ENCODE measurements around the gene ARHGAP22.

Gene ARHGAP22

GRCh38 chr10:48632166-48632565, 27.3 kb upstream of the ARHGAP22 start:
- DNase-seq, result no peak

- no peak for DNase-seq
Observed at GRCh38 chr10:48627984-48628609, 23.2 kb upstream of the ARHGAP22 start.

- no peak for DNase-seq
Observed at GRCh38 chr10:48626986-48627731, 22.3 kb upstream of the ARHGAP22 start.

- DNase-seq, result no peak
Observed at GRCh38 chr10:48626447-48626846, 21.6 kb upstream of the ARHGAP22 start.

GRCh38 chr10:48625826-48626134, 20.9 kb upstream of the ARHGAP22 start:
- no peak for DNase-seq

GRCh38 chr10:48623607-48624132, 18.8 kb upstream of the ARHGAP22 start:
- no peak for DNase-seq

- DNase-seq, result no peak
Observed at GRCh38 chr10:48623009-48623408, 18.1 kb upstream of the ARHGAP22 start.

- DNase-seq, result no peak
Observed at GRCh38 chr10:48620719-48621118, 15.8 kb upstream of the ARHGAP22 start.

- DNase-seq, result no peak
Observed at GRCh38 chr10:48616436-48616835, 11.6 kb upstream of the ARHGAP22 start.

- DNase-seq, result no peak
Observed at GRCh38 chr10:48614481-48615390, 9.9 kb upstream of the ARHGAP22 start.

- DNase-seq, result no peak
Observed at GRCh38 chr10:48613016-48613415, 8.1 kb upstream of the ARHGAP22 start.

- no peak for DNase-seq
Observed at GRCh38 chr10:48612236-48612943, 7.5 kb upstream of the ARHGAP22 start.

- DNase-seq, result no peak
Observed at GRCh38 chr10:48611133-48611532, 6.3 kb upstream of the ARHGAP22 start.

GRCh38 chr10:48610585-48611093, 5.8 kb upstream of the ARHGAP22 start:
- DNase-seq, result no peak

- DNase-seq, result no peak
Observed at GRCh38 chr10:48609899-48610584, 5.2 kb upstream of the ARHGAP22 start.

- no peak for DNase-seq
Observed at GRCh38 chr10:48609441-48609840, 4.6 kb upstream of the ARHGAP22 start.

- DNase-seq, result no peak
Observed at GRCh38 chr10:48608976-48609375, 4.1 kb upstream of the ARHGAP22 start.

- peak; percentile 44 for DNase-seq
Observed at GRCh38 chr10:48608279-48608681, 3.4 kb upstream of the ARHGAP22 start.

- DNase-seq, result no peak
Observed at GRCh38 chr10:48607356-48608278, 2.7 kb upstream of the ARHGAP22 start.

GRCh38 chr10:48606530-48607355, 1.9 kb upstream of the ARHGAP22 start:
- DNase-seq, result no peak
